ENCODE data around the gene PET100. TPM values are rescaled to one million over a fixed set of nuclear protein-coding genes. Genes with fewer than 3 reads are reported as not detected.

PET100 gene
- total and polyA plus RNA-seq, 10 of the 15 experiments (the other 5 are each of a cell fraction or from before 2014, with no cell fraction given) = 47.0 to 462 (median 126) TPM

GRCh38 chr19:7614859-7615741 lies 14.5 kb upstream of the PET100 start (continued):
- TF ChIP-seq ATF7 (IDR thresholded peaks at IDR 0.05; ENCODE audit: low read depth) = no peak
- TF ChIP-seq TARDBP (IDR thresholded peaks at IDR 0.05; ENCODE audit: borderline replicate concordance) = no peak
- TF ChIP-seq, protein P1, sequence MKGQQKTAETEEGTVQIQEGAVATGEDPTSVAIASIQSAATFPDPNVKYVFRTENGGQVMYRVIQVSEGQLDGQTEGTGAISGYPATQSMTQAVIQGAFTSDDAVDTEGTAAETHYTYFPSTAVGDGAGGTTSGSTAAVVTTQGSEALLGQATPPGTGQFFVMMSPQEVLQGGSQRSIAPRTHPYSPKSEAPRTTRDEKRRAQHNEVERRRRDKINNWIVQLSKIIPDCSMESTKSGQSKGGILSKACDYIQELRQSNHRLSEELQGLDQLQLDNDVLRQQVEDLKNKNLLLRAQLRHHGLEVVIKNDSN (IDR thresholded peaks at IDR 0.05; ENCODE audit: borderline replicate concordance, extremely low read length, insufficient read depth, low read depth, low read length) = no peak

DNA sequence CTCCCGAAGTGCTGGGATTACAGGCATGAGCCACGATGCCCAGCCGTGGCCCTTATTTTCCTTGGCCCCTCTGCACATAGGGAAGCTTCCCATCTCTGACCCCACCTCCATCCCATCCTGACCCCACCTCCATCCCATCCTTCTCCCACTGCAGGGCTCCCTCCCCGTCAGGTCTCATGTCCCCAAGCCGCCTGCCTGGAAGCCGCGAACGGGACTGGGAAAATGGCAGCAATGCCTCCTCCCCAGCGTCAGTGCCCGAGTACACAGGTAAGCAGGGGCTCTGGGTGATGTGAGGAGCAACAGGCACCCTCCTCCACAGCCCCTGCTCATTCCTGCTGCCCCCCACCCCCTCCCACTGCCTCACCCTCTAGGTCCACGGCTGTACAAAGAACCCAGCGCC lies 12.4 kb upstream of the PET100 start:
- ChIA-PET CTCF (no interaction called here), SMC1A (ENCODE audit: uncharacterized antibody, unreplicated experiment) (no interaction called here), POLR2A (no interaction called here), RAD21 (ENCODE audit: unreplicated experiment) (no interaction called here)
- in situ Hi-C loops (cut with MboI) = no loop called here
- Histone ChIP-seq H3K27me3 (replicated peaks in 1 of 2; ENCODE audit: control insufficient read depth in 2 of 2, insufficient read depth in 2 of 2, low read length in 1 of 2) (no peaks in the 10 kb centered on the region), H3K36me3 (ENCODE audit: control insufficient read depth in 2 of 2, insufficient read depth in 2 of 2, low read length in 1 of 2) (peaks cover 0 to 13% of the 10 kb centered on the region in 2 experiments; a peak in 3 of 4 replicates), H3K79me2 (ENCODE audit: control insufficient read depth, insufficient read depth, low read length) (no peaks in the 10 kb centered on the region), H4K20me1 (ENCODE audit: control insufficient read depth, insufficient read depth) (no peaks in the 10 kb centered on the region), H3K4me2 (ENCODE audit: control insufficient read depth, insufficient read depth) (no peak overlapping the region), H3K4me3 (no peak overlapping the region), H3K4me1 (ENCODE audit: control insufficient read depth, insufficient read depth, low read length) (no peaks in the 10 kb centered on the region), H3K9ac (ENCODE audit: control insufficient read depth, insufficient read depth, low read length) (no peak overlapping the region), H2AFZ (ENCODE audit: control insufficient read depth, low read depth, low read length) (no peak overlapping the region), H3K27ac (ENCODE audit: control insufficient read depth, insufficient read depth) (no peak overlapping the region), H3K9me3 (replicated peaks; ENCODE audit: control insufficient read depth, insufficient read depth, low read length) (no peaks in the 10 kb centered on the region)
- BruUV-seq (replicated peaks) = no TSS peak
- no peak for DNase-seq (ENCODE audit: low read depth, low spot score)
- intact Hi-C loops (cut with micrococcal nuclease; ENCODE audit: unreplicated experiment) = no loop called here
- FAIRE-seq = no peak
- TF ChIP-seq ZNF207 (IDR thresholded peaks at IDR 0.05; ENCODE audit: borderline replicate concordance) (no peak), NFIC (IDR thresholded peaks at IDR 0.05; ENCODE audit: low read depth, low read length) (no peak), ZBTB40 (IDR thresholded peaks at IDR 0.05; ENCODE audit: borderline replicate concordance) (no peak), NFYB (IDR thresholded peaks at IDR 0.05; ENCODE audit: insufficient read depth, low read depth, low read length) (no peak), CHD4 (IDR thresholded peaks at IDR 0.05) (no peak), PAX5 (IDR thresholded peaks at IDR 0.05; ENCODE audit: borderline replicate concordance, low read depth, low read length) (no peak)
- WGBS (ENCODE audit: insufficient coverage, insufficient replicate concordance, low lambda C conversion rate, missing lambda C conversion rate) = 93% methylated on average over 12 of the region's 12 CpGs
- ATAC-seq = no peak

Data from GM12878 (cell line).